ENCODE measurements around the gene NXN. TPM values are rescaled to one million over a fixed set of nuclear protein-coding genes. Genes with fewer than 3 reads are reported as not detected.
"Not testable (repeated sequence)": the region's sequence is repeated elsewhere in the genome, so short reads cannot be mapped to it uniquely, and the experiment has no call there.

Gene NXN
- total RNA-seq, 1 experiment from 2014 or later: 47.1 TPM

- no peak for DNase-seq (ENCODE audit: low spot score)
Observed at GRCh38 chr17:979212-979538, 401 bp downstream of the NXN start.

DNA sequence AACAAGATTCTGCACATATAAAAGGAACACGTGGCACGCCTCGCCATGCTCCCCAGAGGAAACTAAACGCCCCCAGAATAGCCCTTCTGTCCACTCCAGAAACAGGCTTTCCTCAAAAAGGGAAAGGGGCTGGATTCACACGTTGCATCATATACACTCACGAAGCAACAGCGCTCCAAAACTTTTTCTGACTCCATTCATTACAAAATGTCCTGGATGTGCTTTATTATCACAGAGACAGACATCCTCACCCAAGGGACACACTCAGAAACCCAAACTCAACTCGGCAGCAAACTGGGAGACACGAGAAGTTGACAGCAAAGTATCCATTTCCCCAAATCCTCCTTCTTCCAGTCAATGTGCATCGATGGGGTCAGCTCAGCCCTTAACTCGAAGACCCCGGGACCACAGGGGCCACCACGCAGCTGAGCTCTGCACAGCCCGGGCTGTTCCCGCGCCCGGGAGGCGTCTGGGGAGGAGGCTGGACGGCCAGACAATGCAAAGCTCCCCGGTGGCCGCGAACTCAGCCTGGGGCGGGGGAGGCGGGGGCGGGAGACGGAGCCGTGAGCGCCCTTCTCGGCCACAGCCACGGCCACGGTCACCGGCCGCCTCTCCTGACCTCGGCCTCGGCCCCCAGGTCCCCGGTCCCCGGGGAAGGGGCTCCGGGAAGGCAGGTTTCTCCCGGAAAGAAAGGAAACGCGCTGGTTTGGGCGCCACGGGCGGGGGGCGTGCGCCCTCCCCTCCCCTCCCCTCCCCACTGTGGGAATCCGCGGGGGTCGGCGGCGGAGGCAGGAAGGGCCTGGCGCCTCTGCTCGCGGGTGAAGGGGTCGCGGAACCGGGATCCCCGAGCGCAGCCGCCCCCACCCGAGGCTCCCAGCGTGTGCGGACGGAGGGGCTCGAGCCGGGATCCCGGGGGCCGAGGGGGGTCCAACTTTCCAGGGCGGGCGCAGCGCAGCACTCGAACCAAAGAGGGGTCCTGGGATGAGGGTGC is 1.2 kb downstream of the NXN start:
- DNase-seq (ENCODE audit: low spot score): no peak

GRCh38 chr17:977166-977565 is 2.4 kb downstream of the NXN start:
- DNase-seq (ENCODE audit: low spot score): no peak

DNA sequence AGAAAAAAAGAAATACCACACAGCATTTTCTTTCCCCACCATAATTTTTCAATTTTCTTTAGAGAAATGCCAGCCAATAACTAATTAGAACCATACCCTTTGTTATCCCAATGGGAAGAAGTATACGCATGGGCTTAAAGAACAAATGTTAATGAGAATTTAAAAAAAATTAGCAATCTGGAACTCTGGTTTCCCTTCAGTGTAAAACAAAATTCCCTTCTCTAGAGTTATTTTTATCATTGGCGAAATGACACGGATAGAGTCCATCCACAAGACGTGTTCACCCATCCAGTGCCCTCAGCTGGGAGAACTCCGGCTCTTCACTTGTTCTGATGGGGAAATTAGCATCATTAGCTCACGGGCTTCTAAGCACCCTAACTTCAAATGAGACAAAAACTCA is 3.3 kb downstream of the NXN start:
- DNase-seq (ENCODE audit: low spot score): no peak

DNA sequence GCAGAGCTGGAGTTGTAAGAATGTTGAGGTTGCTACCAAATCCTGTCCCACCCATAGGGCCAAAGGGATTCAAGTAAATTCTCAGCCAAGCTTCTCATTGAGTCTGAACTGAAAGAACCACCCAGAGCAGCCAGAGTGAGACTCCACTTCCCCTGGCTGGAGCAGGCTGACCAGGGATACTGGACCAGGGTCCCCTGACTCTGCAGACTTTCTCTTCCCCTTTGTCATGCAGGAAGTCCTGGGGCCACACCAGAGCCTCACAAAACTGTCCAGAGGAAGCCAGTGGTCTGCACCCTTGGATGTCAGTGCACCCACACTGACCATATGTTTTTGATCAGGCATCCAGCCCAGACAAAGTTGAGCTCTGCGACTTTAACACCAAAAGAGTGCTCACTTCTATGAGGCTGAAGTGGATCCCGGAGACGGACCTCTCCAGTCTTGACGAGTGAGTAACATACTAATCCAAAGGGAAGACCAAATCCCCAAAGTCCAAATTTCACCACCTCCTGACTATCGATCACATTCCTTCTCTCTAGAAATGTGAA is 4.1 kb downstream of the NXN start:
- DNase-seq (ENCODE audit: low spot score): no peak

- DNase-seq (ENCODE audit: low spot score): not testable (repeated sequence)
Observed at GRCh38 chr17:974778-975177, 4.8 kb downstream of the NXN start.

- no peak for DNase-seq (ENCODE audit: low spot score)
Observed at GRCh38 chr17:973053-973452, 6.5 kb downstream of the NXN start.

GRCh38 chr17:971861-972260 is 7.7 kb downstream of the NXN start:
- DNase-seq (ENCODE audit: low spot score): not testable (repeated sequence)

GRCh38 chr17:970364-970763 is 9.2 kb downstream of the NXN start:
- DNase-seq (ENCODE audit: low spot score): no peak

GRCh38 chr17:969811-970355 is 9.7 kb downstream of the NXN start:
- DNase-seq (ENCODE audit: low spot score): no peak

- no peak for DNase-seq (ENCODE audit: low spot score)
Observed at GRCh38 chr17:968812-969730, 10.5 kb downstream of the NXN start.

DNA sequence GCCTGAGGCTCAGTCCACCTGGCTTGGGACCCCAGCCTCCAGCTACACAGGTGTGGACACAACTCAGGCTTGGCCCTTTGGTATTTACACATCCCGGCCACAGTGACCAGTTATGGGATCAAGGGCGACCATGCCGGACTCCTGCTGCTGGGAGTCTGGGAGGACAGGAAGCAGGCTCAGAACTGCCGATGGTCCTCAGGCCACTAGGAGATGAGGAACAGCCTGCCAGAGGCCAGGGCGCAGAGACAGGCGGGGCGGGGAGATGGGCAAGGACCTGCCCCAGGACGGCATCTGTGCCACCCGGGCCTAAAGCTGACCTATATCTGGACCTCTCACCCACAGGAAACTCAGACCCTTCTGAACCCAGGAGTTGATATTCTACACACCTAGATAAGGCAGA is 12.5 kb downstream of the NXN start:
- DNase-seq (ENCODE audit: low spot score): no peak

DNA sequence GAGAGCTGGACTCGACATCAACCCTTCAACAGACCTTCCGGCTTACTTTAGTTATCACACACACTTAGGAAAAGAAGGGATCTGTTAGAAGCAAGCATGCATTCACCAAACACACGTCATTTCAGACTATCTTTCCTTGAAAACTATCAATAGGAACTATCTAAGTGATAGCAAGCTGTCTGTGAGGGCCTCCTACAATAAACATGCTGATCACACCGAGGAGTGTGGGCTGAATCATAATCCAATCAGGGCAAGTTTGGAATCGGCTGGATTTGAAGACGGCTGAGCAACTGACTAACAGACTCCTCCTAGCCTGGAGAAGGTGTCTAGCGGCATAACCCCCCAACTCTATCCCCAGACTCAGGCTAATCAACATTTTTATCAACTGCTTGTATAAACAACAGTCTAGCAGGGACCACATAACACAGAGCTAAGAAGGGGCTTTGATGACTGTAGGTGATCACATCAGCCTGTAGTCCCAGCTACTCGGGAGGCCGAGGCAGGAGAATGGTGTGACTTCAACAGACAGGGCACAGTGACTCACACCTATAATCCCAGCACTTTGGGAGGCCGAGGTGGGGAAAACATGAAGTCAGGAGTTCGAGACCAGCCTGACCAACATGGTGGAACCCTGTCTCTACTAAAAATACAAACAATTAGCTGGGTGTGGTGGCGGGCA is 14.1 kb downstream of the NXN start:
- DNase-seq (ENCODE audit: low spot score): no peak

DNA sequence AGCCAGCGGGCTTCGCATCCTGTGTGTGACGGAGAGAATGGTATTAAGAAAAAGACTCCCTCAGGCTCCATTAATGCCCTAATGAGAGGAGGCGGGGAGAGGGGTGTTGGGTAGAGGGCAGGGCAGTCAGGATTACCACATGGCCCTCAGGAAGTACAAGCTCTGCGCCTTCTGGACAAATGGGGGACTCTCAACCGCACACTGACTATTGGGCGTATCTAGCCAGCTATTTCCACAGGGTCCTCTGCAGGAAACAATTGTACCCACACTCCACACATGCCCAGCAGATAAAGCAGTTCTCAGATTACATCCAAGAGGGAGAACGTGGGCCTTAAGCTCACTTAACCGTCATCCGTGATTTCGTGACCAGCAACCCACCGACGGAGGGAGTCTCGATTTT is 14.7 kb downstream of the NXN start:
- no peak for DNase-seq (ENCODE audit: low spot score)

GRCh38 chr17:962670-963069 is 16.9 kb downstream of the NXN start:
- no peak for DNase-seq (ENCODE audit: low spot score)

DNA sequence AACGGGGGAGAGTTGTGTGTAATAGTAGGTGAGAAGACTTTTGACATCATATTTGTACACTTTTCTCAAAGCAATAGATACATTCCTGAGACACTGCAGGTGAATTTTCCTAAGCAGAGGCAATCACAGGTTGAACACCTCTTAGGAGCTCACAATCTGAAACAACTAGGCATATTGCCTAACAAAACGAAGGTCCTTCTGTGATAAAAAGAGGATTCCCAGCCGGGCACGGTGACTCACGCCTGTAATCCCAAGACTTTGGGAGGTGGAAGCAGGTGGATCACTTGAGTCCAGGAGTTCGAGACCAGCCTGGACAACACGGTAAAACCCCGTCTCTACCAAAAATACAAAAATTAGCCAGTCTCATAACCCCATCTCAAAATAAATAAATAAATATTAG is 17.4 kb downstream of the NXN start:
- no peak for DNase-seq (ENCODE audit: low spot score)

DNA sequence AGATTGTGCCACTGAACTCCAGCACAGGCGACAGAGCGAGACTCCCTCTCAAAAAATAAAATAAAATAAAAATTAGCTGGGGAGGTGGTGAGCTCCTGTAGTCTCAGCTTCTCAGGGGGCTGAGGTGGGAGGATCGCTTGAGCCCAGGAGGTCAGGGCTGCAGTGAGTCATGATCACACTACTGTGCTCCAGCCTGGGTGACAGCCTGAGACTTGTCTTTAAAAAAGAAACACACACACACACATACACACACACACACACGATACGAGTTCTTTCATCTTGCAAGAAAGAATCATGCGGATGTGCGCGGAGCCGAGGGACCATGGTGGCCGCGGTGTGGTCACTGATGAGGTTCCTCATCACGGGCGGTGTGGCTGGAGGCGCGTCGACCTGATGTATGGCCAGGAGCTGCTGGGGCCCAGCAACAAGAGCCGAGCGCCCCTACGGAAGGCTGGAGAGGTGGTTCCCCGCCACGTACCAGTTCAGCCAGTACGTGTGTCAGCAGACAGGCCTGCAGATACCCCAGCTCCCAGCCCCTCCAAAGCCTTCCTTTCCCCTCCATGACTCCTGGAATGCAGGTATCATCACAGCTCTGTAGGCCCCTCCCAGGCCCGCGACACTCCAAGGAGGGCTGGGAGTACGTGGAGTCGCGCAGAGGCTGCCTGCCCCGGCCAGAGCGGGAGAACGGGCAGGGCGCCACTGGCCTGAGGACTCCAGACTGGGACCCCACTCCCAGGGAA is 20.7 kb downstream of the NXN start:
- DNase-seq (ENCODE audit: low spot score): no peak

- no peak for DNase-seq (ENCODE audit: low spot score)
Observed at GRCh38 chr17:957856-958421, 21.6 kb downstream of the NXN start.

DNA sequence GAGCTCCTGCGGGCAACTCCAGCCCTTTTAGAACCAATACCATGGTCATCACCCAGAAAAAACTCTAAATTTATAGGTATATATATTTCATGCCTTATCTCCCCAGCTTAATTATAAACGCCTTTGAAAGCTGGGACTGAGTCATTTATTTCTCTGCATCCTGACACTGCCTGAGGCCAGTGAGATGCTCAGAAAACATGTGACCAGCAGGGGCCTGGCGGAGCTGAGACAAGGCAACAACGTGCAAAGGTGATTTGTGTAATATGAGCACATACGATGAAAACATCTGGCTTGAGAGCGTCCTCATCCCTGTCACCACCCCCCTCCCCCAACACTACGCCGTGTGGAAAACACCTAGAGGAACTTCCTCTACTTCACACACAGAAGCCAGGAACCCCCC is 22.7 kb downstream of the NXN start:
- peak; percentile 73 for DNase-seq (ENCODE audit: low spot score)

GRCh38 chr17:954431-955164 is 25.0 kb downstream of the NXN start:
- no peak for DNase-seq (ENCODE audit: low spot score)
